HuH-7 (cell line): ENCODE results near the gene TENM4.
"Not testable (repeated sequence)": the region's sequence is repeated elsewhere in the genome, so short reads cannot be mapped to it uniquely, and the experiment has no call there.

ENCODE experiments used
- DNase-seq: peaks from one replicate; pipeline ENCODE4 v3.0.0; 2011; ENCODE audit warnings: low spot score

TENM4 gene

GRCh38 chr11:79017811-79018210, 423.0 kb downstream of the TENM4 start:
- no peak for DNase-seq

- no peak for DNase-seq
Observed at GRCh38 chr11:79013509-79013908, 427.3 kb downstream of the TENM4 start.

- DNase-seq: no peak
Observed at GRCh38 chr11:79011357-79011756, 429.5 kb downstream of the TENM4 start.

GRCh38 chr11:79007771-79008402, 432.9 kb downstream of the TENM4 start:
- DNase-seq: no peak

- DNase-seq: no peak
Observed at GRCh38 chr11:79006854-79007253, 434.0 kb downstream of the TENM4 start.

GRCh38 chr11:78996007-78996406, 444.8 kb downstream of the TENM4 start:
- DNase-seq: no peak

GRCh38 chr11:78995171-78995570, 445.7 kb downstream of the TENM4 start:
- DNase-seq: no peak

GRCh38 chr11:78993802-78994430, 446.9 kb downstream of the TENM4 start:
- DNase-seq: no peak

GRCh38 chr11:78991681-78992080, 449.1 kb downstream of the TENM4 start:
- DNase-seq: no peak

- no peak for DNase-seq
Observed at GRCh38 chr11:78990261-78990660, 450.6 kb downstream of the TENM4 start.

GRCh38 chr11:78987748-78988147, 453.1 kb downstream of the TENM4 start:
- DNase-seq: no peak

GRCh38 chr11:78986305-78986704, 454.5 kb downstream of the TENM4 start:
- no peak for DNase-seq

GRCh38 chr11:78985663-78986062, 455.2 kb downstream of the TENM4 start:
- DNase-seq: no peak

- no peak for DNase-seq
Observed at GRCh38 chr11:78982473-78982872, 458.4 kb downstream of the TENM4 start.

GRCh38 chr11:78981153-78981552, 459.7 kb downstream of the TENM4 start:
- no peak for DNase-seq

GRCh38 chr11:78978831-78979230, 462.0 kb downstream of the TENM4 start:
- no peak for DNase-seq

GRCh38 chr11:78977848-78978247, 463.0 kb downstream of the TENM4 start:
- not testable (repeated sequence) for DNase-seq

GRCh38 chr11:78977009-78977408, 463.8 kb downstream of the TENM4 start:
- no peak for DNase-seq

- DNase-seq: no peak
Observed at GRCh38 chr11:78975081-78975480, 465.7 kb downstream of the TENM4 start.

GRCh38 chr11:78973876-78974275, 467.0 kb downstream of the TENM4 start:
- DNase-seq: no peak

GRCh38 chr11:78972590-78972989, 468.2 kb downstream of the TENM4 start:
- DNase-seq: no peak

- DNase-seq: no peak
Observed at GRCh38 chr11:78972177-78972576, 468.7 kb downstream of the TENM4 start.

- DNase-seq: no peak
Observed at GRCh38 chr11:78967811-78968210, 473.0 kb downstream of the TENM4 start.

GRCh38 chr11:78965432-78965831, 475.4 kb downstream of the TENM4 start:
- no peak for DNase-seq
